Tibial artery (tissue), 4 donors: ENCODE measurements around the gene DCAF6.
"Not testable (repeated sequence)": the region's sequence is repeated elsewhere in the genome, so short reads cannot be mapped to it uniquely, and the experiment has no call there.

Source experiments
- DNase-seq, 2 donors: peaks; one replicate each; pipeline ENCODE4 v3.0.0-alpha.2; 2019
- H3K27ac ChIP-seq, 2 donors: fragments of 200-600 bp; sonication (generic) in 1 of 2; 1 replicate in 1 of 2; 2 replicates in 1 of 2; pipeline ENCODE4 v1.5.1; 2018 to 2019; ENCODE audit warnings: mild to moderate bottlenecking in 1 of 2
- H3K27me3 ChIP-seq, 2 donors: fragments of 200-600 bp; sonication (generic) in 1 of 2; one replicate each; pipeline versions ENCODE4 v1.5.1 to v1.6.0; 2016 to 2019
- H3K36me3 ChIP-seq, 3 donors: fragments of 200-600 bp; sonication (generic) in 2 of 3; one replicate each; pipeline ENCODE4 v1.5.1; 2016 to 2019; ENCODE audit warnings: mild to moderate bottlenecking in 2 of 3
- H3K4me1 ChIP-seq, 4 donors: fragments of 200-600 bp; sonication (generic) in 2 of 4; 1 replicate in 3 of 4; 2 replicates in 1 of 4; pipeline ENCODE4 v1.5.1; 2016 to 2019
- H3K4me3 ChIP-seq, 2 donors: fragments of 200-600 bp; sonication (generic) in 1 of 2; 1 replicate in 1 of 2; 2 replicates in 1 of 2; pipeline ENCODE4 v1.5.1; 2018 to 2019; ENCODE audit warnings: mild to moderate bottlenecking in 2 of 2
- H3K9me3 ChIP-seq, 3 donors: fragments of 200-600 bp; sonication (generic) in 1 of 3; one replicate each; pipeline ENCODE4 v1.5.1; 2016 to 2019
- intact Hi-C: fragments of 100-400 bp; cut with DNase I; formaldehyde crosslinking; loops from one replicate; pipeline ENCODE4 v1.15.0; 2023; ENCODE audit warnings: low total_unique reads
- TF ChIP-seq, protein P1 (sequence below), 2 experiments: fragments of 200-600 bp in 1 of 2; fragments of 450-650 bp in 1 of 2; IDR thresholded peaks; one replicate each; pipeline ENCODE4 v1.5.1; 2017 to 2019; ENCODE audit warnings: antibody characterized with exemption in 2 of 2, mild to moderate bottlenecking in 1 of 2, moderate library complexity in 1 of 2

Gene DCAF6

DNA sequence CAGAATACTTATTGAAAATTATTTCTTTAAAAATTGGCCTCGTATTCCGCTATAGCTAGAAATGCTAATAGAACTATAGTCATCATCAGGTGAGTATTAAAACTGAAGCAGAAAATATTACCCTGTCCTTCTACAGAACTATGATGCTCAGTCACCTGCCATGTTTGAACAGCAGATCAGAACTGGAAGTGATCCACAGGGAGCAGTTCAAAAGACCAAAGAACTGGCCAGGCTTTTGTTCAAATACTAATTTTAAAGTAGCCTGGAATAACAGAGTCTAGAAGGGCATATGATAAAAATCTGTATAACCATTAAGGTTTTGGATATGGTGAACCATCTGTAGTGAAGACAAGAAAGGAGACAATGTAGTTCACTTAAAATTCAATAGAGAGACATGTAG, 105.9 kb downstream of the DCAF6 start:
- no peak for DNase-seq
- H3K4me3 ChIP-seq, result no peak overlapping the region
- intact Hi-C loops, result no loop called here
- TF ChIP-seq, protein P1, sequence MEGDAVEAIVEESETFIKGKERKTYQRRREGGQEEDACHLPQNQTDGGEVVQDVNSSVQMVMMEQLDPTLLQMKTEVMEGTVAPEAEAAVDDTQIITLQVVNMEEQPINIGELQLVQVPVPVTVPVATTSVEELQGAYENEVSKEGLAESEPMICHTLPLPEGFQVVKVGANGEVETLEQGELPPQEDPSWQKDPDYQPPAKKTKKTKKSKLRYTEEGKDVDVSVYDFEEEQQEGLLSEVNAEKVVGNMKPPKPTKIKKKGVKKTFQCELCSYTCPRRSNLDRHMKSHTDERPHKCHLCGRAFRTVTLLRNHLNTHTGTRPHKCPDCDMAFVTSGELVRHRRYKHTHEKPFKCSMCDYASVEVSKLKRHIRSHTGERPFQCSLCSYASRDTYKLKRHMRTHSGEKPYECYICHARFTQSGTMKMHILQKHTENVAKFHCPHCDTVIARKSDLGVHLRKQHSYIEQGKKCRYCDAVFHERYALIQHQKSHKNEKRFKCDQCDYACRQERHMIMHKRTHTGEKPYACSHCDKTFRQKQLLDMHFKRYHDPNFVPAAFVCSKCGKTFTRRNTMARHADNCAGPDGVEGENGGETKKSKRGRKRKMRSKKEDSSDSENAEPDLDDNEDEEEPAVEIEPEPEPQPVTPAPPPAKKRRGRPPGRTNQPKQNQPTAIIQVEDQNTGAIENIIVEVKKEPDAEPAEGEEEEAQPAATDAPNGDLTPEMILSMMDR (IDR thresholded peaks at IDR 0.05), result no peak
- peaks cover 16 to 24% (median 23%) of the 10 kb centered on the region in 3 donors for H3K36me3 ChIP-seq
- H3K9me3 ChIP-seq, result no peaks in the 10 kb centered on the region
- no peak overlapping the region for H3K27ac ChIP-seq
- H3K4me1 ChIP-seq, result no peaks in the 10 kb centered on the region
- no peaks in the 10 kb centered on the region for H3K27me3 ChIP-seq

DNA sequence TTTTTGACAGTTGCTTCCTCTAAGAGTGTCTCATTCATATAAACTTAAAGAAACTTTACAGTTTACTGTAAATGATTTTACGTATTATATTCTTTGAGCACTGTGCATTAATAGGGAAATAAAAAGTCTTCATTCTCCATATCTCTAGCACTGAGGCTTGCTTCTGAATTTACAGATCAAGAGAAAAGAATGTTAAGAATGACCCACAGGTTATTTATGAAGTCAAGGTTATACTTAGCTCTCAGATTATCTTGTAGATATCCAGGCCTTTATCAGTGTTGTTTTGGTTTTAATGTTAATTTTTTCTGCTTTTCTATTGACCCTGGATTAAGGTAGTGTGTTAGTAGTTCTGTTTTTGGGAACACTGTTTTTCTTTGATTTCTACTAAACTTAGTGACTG, 108.8 kb downstream of the DCAF6 start:
- Histone ChIP-seq H3K36me3 (peaks cover 16 to 24% (median 23%) of the 10 kb centered on the region in 3 donors), H3K4me3 (no peak overlapping the region), H3K27me3 (no peaks in the 10 kb centered on the region), H3K27ac (no peak overlapping the region), H3K9me3 (no peaks in the 10 kb centered on the region), H3K4me1 (no peaks in the 10 kb centered on the region)
- no peak for DNase-seq
- intact Hi-C loops, result no loop called here
- TF ChIP-seq, protein P1 (IDR thresholded peaks at IDR 0.05), result no peak

DNA sequence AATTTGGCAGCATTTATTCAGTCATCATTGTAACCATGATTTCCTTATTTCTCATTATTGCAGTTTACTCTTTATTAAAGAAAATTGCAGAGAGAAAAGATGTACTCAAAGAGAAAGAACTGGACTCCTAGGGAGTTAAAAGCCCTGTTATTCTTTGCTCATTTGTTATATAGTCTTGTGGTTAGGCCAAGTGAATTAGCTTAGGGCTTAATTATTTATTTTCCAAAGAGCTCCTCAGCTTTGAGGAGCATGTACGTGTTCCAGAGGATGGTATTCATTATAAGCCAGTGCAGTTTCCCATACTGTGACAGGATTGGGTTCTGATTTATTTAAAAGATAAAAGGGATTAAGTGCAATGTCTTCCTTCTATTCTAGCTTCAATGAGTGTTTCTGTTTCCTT, 113.8 kb downstream of the DCAF6 start:
- H3K27me3 ChIP-seq, result no peaks in the 10 kb centered on the region
- TF ChIP-seq, protein P1 (IDR thresholded peaks at IDR 0.05), result no peak
- H3K36me3 ChIP-seq, result peaks cover 0 to 11% (median 2%) of the 10 kb centered on the region in 3 donors
- no peak overlapping the region for H3K4me3 ChIP-seq
- no peaks in the 10 kb centered on the region for H3K4me1 ChIP-seq
- intact Hi-C loops, result no loop called here
- no peak overlapping the region for H3K27ac ChIP-seq
- no peaks in the 10 kb centered on the region for H3K9me3 ChIP-seq
- DNase-seq, result no peak

DNA sequence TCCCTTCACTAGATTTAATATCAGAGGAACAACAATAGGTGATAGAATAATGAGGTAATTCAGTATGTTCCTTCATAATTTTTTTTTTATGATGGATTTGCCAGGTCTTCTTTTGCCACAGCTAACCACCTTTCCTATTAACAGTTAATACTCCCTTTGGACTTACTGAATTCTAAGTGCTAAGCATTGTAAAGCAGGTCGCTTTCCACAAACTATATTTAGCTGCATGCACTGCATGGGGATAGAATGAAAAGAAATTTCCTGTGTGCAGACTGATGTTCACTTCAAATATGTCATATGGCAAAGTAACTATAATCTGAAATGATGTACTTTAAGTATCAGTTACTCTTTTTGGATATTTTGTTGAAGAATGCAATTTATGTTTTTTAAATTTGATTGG, 114.4 kb downstream of the DCAF6 start:
- Histone ChIP-seq H3K4me1 (no peaks in the 10 kb centered on the region), H3K4me3 (no peak overlapping the region), H3K36me3 (peaks cover 0 to 12% (median 0%) of the 10 kb centered on the region in 3 donors), H3K9me3 (no peaks in the 10 kb centered on the region), H3K27ac (no peak overlapping the region), H3K27me3 (no peaks in the 10 kb centered on the region)
- no peak for DNase-seq
- intact Hi-C loops, result no loop called here
- TF ChIP-seq, protein P1 (IDR thresholded peaks at IDR 0.05), result no peak

DNA sequence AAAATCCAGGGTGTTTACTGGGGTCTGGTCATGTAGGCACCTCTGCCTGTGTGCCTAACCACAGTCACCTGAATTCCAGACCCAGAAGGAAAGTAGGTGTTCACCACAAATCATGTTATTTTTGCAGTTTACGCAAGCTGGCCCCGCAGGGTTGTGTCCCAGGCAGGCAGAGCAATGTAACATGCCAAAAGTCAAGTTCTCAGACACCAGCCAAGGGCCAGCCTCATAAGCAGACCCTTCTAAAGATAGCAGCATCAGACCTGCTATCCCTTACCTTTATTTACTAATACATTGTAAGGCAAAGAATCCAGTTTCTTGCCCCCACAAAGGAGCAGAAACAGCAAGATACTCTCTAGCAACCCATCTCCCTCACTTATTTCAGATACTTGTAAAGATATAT, 117.2 kb downstream of the DCAF6 start:
- H3K36me3 ChIP-seq, result peaks cover 0 to 23% (median 0%) of the 10 kb centered on the region in 3 donors
- no peak for DNase-seq
- intact Hi-C loops, result no loop called here
- no peaks in the 10 kb centered on the region for H3K27me3 ChIP-seq
- no peak overlapping the region for H3K4me3 ChIP-seq
- TF ChIP-seq, protein P1 (IDR thresholded peaks at IDR 0.05), result no peak
- H3K4me1 ChIP-seq, result no peaks in the 10 kb centered on the region
- no peak overlapping the region for H3K27ac ChIP-seq
- H3K9me3 ChIP-seq, result no peaks in the 10 kb centered on the region

DNA sequence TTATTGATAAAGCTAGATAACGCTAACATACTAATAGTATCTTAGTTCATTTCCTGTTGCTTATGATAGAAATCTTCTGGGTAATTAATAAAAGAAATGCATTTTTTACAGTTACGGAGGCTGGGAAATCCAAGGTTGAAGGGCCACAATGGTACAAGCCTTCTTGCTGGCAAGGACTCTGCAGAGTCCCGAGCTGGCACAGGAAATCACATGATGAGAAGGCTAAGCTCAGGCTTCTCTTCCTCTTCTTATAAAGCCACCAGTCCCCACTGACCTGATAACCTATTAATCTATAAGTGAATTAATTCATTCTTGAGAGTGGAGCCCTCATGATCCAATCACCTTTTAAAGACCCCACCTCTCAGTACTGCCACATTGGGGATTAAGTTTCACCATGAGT, 117.6 kb downstream of the DCAF6 start:
- Histone ChIP-seq H3K4me3 (no peak overlapping the region), H3K4me1 (no peaks in the 10 kb centered on the region), H3K27ac (no peak overlapping the region), H3K36me3 (peaks cover 0 to 23% (median 0%) of the 10 kb centered on the region in 3 donors), H3K9me3 (no peaks in the 10 kb centered on the region), H3K27me3 (no peaks in the 10 kb centered on the region)
- intact Hi-C loops, result no loop called here
- DNase-seq, result peak in 1 of 2 donors; percentile 33
- TF ChIP-seq, protein P1 (IDR thresholded peaks at IDR 0.05), result no peak

DNA sequence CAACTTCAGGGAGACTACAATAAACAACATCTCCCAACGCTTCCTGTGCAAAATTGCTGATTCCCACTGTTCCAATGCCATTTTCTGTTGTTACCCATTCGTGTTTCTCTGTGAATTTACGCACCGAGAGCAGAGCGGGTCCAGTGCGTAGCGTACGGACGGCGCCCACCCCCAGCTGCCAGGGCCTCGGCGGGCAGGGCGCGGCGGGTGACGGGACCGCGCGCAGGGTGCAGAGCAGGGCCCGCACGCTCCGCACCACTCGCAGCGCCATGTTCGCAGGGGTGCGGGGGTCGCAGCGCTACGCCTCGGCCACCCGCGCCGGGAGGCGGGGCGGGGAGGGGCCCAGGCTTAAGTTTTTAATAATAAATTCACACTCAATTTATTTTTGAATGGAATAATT, 119.7 kb downstream of the DCAF6 start:
- H3K27ac ChIP-seq, DNase-seq, intact Hi-C loops, H3K9me3 ChIP-seq, H3K4me3 ChIP-seq, H3K4me1 ChIP-seq, H3K27me3 ChIP-seq: not testable (repeated sequence)
- peaks cover 0 to 27% (median 0%) of the 10 kb centered on the region in 3 donors for H3K36me3 ChIP-seq
